Measurements from ENCODE around the gene STRBP.
A peak's percentile ranks its signal among the peaks of the same experiment; 100 is the strongest.
"Not testable (repeated sequence)": the region's sequence is repeated elsewhere in the genome, so short reads cannot be mapped to it uniquely, and the experiment has no call there.

STRBP gene

DNA sequence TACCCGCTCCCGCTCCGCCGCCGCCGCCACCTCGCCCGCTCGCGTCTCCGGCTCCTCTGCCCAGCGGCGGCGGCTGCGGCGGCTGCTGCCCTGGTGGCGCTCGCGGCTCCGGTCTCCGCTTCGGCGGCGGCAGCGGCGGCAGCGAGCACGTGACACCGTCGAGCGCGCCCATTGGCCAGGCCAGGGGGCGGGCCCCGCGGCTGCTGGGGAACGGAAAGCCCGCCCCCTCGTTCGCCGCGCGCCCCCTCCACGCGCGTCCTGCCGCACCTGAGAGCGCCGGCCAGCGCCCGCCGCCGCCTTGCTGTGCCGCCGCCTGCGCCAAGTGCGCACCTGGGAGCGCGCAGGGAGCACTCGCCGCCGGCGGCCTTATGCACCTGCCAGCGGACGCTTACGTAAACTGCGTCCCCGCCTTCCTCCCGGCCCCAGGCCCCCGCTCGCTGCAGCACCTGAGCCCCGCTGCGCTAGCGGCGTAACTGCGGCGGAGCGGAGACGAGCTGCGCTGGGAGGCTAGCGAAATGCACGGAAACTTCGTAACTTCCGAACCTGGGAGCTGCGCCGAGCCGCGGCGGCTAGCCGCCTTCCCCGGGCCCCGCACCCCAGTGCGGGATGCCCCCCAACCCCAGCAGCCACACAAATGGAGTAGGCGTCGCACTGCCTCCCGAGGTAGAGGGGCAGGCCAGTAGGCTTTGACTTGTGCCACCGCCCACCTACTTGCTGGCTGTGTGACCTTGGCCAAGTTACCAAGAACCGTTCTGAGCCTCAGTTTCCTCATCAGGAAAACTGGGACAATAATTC, at the start of gene STRBP:
TSS of gene STRBP (minus strand) at position 122 of the 795 bp plus-strand sequence. CDS start 84,452 bp downstream, outside the sequence.
- peak; percentile 84 for DNase-seq

DNA sequence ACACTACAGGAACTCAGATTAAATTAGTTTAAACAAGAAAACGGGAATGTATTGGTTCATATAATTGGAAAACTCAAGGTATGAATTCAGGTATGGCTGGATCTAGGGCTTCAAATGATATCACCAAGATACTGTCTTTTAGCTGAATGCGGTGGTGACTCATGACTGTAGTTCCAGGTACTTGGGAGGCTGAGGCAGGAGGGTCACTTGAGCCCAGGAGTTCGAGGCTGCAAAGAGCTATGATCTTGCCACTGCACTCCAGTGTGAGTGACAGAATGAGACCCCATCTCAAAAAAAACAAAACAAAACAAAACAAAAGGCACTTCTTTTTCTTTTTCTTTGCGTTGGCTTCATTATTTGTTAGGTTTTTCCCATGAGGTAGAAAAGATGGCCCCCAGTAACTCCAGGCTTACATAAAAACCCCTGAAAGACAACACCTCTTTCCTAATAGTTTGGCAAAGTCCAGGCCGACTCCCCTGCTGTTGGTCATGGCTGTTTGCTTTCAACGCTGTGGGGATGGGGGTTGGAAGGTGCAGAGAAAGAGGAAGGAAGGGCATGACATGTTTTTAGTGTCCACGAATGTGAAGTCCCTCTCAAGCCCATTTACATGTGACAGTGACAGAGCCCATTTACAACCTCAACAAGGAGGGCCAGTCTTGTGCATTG, 47.8 kb upstream of the STRBP start:
- DNase-seq = no peak

DNA sequence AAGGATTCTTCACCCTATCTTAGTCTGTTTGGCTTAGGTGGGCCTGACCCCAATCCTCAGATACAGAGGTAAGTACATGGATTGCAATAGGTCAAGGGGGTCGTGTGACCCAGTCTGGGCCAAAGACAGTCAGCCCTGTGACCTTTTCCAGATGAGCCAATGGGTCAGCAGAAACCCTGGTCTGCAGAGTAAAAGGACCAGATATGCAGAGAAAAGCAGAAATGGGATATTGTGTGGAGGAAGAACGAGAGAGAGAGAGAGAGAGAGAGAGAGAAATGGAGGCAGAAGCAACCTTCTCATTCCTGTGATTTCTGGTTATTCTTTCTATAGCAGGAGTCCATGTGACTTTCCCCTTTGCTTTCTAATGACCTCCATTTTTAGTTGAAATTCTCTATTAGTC, 47.2 kb upstream of the STRBP start:
- DNase-seq = no peak

DNA sequence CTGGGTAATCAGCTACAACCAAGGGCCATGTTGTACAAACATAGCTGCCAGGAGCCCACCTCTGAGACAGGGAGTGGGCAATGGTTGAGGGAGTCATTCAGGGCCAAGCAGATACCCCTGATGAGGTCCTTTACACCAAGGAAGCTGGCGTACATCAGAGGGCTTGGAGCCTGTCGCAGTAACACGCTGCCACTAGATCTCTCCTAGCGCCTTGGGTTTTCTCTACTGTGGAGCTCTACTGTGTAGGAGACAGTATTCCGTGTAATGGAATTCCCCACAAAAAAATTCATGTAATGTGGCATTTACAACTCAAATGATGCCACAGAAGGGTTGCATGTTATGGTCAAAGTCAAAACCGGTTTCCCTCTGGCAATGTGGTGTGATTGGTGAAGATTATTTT, 46.2 kb upstream of the STRBP start:
- no peak for DNase-seq

DNA sequence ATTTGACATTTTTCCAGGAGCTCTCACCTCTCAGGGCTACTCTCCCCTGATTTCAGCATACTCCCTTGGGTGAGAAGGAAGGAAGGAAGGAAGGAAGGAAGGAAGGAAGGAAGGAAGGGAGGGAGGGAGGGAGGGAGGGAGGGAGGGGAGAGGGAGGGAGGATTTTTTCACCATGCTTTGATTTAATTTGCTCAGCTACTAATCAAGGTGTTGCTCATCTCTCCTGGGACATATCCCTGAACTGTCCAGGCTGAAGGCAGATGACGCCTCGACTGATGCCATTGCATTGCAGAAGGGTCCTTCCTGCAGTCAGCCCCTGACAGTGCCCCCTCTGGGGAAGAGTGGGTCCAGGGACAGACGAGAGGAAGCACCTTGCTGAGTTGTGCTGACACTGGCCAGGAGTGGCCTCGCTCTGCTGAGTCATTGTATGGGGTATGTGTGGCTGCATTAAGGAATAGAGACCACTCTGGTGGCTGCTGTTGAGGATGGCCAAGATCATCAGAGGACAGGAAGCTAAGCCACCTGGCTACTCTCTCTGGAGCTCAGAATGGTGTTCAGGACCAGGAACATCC, 44.0 kb upstream of the STRBP start:
- DNase-seq = no peak

DNA sequence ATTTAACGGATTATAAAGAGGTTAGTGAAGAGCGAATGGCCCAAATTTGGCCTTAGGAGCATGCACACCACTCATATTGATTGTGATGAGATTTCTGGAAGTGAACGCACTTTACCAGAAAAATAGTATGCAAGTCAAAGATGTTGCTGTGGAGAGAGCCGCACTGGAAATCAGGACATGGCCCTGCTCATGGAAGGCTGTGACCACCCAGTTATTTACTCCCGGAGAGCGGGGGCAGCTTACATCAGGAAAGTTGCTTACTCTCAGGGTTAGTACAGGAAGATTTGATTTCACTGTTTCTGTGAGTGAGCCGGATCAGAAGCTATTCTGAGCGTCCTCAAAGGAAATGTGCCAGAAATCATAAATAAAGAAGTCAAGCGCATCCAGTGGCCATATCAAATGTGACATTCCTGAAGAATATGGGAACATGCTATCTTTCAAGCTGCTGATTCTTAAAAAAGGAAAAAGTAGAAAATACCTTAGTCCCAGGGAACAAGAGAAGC, 42.9 kb upstream of the STRBP start:
- DNase-seq = no peak

DNA sequence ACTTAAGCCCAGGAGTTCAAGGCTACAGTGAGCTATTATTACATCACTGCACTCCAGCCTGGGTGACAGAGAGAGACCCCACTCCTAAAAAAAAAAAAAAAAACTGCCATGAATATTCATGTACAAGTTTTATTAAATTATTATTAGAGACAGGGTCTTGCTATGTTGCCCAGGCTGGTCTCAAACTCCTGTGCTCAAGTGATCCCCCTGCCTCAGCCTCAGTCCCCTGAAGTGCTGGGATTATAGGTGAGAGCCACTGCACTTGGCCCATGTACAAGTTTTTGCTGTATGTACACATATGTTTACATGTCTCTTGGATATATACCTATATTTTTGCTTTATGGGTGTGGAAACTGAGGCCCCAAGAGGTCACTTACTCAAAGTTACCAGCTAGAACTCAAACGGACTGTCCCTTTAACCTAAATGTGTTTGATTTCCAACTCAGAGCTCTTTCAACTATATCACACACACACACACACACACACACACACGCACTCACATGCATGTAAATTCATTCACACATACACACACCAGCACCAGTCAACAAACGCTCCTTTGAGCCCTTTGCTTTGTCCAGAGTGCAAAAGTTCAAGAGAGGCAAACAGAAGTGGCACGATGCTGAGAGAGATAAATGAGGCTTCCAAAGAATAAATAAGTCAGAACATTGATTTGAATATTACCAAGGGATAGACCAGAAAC, 42.3 kb upstream of the STRBP start:
- DNase-seq = no peak

DNA sequence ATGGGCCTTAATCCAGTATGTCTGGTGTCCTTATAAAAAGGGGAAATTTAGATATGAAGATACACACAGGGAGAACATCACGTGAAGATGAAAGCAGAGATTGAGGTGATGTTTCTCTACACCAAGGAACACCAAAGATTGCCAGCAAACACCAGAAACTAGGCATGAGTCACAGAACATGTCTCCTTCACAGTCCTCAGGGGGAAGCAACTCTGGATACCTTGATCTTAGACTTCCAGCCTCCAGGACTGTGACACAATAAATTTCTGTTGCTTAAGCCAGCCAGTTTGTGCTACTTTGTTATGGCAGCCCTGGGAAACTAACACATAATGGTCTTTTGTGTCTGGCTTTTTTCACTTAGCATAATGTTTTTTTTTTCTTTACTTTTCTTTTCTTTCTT, 41.2 kb upstream of the STRBP start:
- no peak for DNase-seq

DNA sequence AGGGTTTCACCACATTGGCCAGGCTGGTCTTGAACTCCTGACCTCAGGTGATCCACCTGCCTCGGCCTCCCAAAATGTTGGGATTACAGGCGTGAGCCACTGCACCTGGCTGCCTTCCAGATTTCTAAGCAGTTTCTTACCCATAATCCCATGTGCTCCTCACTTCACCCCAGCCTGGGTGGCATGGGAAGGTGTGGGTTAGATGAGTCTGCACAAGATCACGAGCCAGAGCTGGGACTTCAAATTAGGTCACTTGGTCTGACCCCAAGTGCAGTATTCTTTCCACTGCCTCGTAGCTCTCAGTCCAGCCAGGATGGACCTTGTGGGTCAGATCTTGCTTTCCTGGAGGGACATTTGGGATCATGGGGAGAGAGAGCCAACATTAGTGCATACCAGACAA, 37.5 kb upstream of the STRBP start:
- DNase-seq = no peak

DNA sequence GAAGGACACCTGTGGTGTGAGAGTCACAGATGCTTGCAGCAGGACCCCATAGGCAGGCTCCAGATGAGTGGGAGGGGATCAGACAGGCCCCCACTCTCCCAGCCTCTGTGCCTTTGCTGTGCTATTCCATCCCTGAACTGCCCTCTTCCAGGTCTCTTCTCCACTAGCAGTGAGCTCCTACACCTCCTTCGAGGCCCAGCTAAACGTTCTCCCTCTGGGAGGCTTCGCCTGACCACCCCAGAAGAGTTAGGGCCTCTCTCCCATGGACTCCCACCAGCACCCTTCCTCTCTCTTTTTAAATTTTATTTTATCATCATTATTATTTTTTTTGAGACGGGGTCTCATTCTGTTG, 35.9 kb upstream of the STRBP start:
- DNase-seq = no peak

DNA sequence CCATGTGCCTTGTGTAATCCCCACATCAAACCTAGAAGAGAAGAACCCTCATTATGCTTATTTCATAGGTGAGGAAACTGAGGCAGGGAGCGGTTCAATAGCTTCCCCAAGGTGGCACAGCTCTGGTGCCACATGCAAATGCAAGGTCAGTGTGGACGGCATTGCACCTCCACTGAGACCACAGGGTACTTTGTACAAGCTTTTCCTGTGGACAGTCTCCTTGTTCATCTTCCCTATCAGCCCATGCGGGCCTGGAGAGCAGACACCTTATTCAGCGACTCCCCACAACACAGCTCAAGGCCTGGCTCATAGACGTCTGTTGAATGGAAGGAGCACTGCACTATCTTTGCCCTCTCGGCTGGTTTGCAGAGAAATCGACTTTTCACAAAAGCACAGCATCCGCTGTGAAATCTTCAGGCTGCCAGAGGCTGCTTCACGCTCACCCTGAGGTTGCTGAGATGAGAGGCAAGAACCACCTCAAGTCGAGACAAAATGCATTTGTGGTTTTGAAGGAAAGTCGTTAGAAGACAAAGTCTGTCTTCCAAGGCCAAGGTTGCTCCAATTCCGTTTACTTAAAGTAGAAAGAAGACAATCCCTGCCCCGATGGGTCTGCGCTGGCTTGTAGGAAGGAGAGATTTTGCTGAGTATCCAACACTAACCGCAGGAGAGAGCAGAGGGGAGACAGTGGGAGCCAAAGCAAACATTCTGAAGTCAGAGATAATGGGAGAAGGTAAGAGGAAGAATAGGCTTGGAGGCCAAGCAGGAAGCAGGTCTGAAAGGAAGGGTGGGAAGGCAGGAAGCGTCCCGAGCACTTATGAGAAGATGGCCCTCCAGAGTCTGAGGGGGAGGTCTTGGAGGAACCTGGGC, 34.2 kb upstream of the STRBP start:
- no peak for DNase-seq

DNA sequence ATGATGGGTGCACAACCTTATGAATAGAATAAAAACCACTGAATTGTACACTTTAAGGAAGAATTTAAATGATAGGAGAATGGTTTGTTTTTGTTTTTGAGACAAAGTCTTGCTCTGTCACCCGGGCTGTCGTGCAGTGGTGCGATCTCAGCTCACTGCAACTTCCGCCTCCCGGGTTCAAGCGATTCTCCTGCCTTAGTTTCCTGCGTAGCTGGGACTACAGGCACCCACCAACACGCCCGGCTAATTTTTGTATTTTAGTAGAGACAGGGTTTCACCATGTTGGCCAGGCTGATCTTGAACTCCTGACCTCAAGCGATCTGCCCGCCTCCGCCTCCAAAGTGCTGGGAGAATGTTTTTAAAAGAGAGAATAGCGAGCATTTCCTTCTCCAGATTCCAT, 33.5 kb upstream of the STRBP start:
- DNase-seq = not testable (repeated sequence)

DNA sequence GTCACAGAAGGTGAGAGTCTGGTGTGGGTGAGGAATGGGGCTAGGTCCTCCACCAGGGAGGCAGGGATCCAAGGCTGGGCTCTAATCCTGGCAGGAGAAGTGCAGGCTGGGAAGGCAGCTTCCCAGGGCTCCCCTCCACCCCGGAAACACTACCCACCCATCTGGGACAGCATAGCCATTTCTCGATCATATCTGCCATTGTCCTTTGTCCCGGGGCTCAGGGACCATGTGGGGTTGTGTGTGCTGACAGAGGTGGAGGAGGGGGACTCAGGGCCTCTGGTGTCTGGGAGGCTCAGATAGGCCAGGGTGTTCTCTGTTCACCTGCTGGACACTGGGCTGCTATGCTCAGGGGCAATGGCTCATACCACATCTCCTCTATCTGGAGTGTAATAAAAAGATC, 32.2 kb upstream of the STRBP start:
- DNase-seq = no peak

DNA sequence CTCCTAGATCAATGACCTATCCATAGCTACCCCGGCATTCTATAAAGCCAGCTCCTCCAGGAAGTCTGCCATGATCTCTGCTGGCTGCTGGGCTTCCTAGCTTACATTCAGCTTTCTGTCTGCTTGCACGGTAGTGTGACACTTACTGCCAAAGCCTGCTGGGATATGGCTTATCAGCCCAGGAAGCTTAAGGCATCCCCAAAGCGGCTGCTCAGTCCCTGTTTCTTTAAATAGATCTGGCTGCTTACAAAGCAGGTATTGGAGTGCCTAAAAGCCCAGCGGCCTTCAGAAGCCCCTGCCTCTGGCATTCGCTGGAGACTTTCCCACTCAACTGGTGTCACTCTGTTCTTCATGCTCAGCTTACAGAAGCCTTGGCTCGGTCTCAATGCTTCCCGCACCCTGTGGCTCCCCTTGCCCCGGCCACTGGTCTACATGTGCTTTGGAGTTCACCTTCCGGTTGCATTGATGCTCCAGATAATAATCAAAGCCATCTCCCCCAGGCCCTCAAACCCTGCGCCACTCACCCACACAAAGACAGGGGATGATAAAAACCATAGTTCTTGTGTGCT, 31.3 kb upstream of the STRBP start:
- DNase-seq = no peak

DNA sequence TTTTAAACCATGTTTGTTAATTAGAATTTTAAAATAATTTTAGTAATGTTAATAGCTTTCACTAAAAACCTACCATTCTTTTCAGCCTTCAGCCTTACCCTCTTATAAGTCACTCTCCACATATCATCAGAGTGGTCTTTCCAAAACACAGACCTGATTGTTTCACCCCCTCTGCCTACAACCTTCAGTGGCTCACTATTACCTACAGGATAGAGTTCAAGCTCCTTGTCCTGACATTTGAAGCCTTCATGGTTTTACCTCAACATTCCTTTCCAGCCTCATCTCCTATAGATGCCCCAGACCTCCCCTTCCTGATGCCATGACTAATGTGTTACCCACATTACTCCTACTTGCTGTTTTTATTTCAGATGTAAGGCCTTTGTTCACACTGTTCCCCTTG, 27.8 kb upstream of the STRBP start:
- DNase-seq = no peak

DNA sequence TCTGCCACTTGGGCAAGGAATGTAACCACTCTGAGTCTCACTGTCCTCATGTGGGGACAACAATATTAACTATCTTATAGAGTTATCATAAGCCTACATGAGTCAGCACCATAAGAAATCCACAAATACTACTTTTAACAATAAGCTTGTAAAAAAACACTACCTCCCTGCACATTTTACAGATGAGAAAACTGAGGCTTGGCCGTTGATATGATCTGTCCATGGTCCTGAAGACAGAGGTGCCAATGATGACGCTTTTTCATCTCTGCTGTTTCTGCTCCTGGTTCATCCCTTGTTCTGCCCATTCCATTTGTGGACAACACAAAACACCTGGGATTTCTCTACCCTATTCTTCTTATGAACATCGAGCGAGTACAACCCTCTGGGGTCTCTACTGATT, 23.4 kb upstream of the STRBP start:
- no peak for DNase-seq

DNA sequence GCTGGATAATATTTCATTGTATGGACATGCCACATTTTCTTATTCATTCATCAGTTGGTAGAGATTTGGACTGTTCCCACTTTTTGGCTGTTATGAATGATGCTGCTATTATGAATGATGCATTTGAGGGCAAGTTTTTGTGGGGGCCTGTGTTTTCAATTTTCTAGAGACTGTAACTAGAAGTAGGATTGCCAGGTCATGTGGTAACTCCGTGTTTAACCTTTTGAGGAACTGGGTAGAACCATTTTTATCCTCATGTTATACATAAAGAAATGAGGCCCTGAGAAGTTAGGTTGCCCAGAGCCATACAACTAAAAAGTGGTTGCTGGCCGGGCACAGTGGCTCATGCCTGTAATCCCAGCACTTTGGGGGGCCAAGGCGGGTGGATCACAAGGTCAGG, 22.4 kb upstream of the STRBP start:
- no peak for DNase-seq

DNA sequence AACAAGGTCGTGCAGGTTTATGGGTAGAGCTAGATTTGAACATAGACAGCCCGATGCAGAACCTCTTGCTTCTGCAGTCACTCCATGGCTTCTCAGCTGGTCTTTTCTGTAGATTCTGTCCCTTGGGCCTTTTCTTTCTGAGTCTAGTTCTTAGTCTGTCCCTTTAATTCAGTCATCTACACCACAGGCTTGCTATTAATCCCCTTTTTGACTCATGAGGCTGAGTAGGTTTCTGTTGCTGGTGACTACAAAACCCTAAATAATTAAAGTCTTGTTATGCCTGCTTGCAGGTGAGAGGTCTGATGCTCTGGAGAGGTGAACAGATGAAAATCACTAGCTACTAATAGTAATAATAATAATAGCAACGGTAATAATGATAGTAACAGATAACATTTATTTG, 19.3 kb upstream of the STRBP start:
- no peak for DNase-seq

DNA sequence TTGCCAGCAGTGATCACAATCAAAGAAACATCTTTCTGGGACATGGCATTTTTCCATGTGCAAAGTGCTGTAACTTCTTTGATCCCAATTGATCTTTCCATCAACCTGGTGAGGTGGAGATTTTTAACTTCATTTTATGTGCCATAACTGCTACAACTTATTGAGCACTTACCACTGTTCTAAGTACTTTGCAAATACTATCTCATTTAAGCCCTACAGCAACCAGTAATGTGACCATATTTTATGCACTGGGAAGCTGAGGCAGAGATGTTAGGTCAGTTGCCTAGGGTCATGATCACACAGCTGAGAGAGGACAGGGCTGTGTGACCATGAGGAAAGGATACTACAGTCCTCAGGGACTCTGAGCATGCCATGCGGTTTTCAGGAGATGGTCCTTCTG, 17.9 kb upstream of the STRBP start:
- no peak for DNase-seq

DNA sequence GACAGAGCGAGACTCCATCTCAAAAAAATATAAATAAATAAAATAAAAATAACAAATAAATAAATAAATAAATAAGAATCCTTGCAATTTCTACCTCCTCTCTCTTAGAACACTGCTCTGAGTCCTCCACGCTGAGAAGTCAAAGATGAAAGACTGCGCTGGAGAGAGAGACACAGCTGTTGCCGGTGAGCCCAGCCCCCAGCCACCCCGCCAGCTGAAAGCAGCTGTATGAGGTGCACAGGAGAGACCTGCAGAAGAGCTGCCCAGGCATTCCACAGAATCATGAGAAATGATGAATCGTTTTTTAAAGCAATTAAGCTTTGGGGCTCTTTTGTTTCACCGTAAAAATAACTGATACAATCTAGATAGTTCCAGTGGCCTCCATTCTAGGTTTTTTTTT, 16.3 kb upstream of the STRBP start:
- no peak for DNase-seq

DNA sequence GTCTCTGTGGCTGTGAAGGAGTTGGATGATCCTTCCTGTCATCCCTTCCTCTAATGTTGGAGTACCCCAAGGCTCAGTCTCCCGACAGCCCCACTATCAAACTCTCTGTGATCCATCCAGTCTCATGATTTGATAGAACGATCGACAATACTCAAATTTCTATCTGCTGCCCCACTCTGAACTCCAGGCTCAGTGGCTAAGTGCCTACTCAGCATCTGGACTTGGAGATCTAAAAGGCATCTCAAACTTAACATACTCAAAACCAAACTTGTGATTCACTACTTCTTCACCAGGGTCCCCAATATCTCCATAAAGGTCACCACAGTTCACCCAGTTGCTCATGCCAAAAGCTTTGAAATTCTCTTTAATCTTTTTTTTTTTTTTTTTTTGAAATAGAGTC, 15.1 kb upstream of the STRBP start:
- no peak for DNase-seq

DNA sequence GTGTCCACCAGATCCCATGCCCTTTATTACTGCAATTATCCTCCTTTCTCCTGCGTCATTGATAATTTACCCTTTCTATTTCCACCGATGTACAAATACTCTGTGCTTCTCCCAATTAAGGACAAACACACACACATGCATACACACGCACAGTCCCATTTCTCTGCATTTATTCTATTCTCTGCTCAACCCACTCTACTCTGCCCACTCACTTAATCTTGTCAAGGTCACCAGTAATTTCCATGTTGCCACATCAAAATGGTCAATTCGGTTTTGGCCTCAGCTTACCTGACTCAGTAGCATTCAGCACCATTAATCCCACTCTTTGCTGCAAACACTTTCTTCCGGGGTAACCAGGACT, 14.6 kb upstream of the STRBP start:
- no peak for DNase-seq

Data from NCI-H2227 treated with DMSO at 0.1 percent for 48 hours (cell line).